Chondrocyte (in vitro differentiated cells): ENCODE measurements around the gene GABBR1. TPM values are rescaled to one million over a fixed set of nuclear protein-coding genes. Genes with fewer than 3 reads are reported as not detected.

Experiments used
- DNase-seq: peaks from one replicate; pipeline ENCODE4 v3.0.0; 2021; ENCODE audit warnings: mixed read lengths, low spot score
- H3K27ac Mint-ChIP-seq: one replicate; pipeline ENCODE4 v1.8.0; 2021; ENCODE audit warnings: mild to moderate bottlenecking, moderate library complexity, mixed read lengths; ENCODE audit not compliant: unreplicated experiment
- H3K27me3 Mint-ChIP-seq: 2 replicates; pipeline ENCODE4 v1.8.0; 2021; ENCODE audit warnings: low read depth, mixed read lengths
- H3K36me3 Mint-ChIP-seq: 2 replicates; pipeline ENCODE4 v1.8.0; 2021; ENCODE audit warnings: low read depth, mixed read lengths
- H3K4me1 Mint-ChIP-seq: 2 replicates; pipeline ENCODE4 v1.8.0; 2021; ENCODE audit warnings: low read depth, mild to moderate bottlenecking, mixed read lengths
- H3K4me3 Mint-ChIP-seq: one replicate; pipeline ENCODE4 v1.8.0; 2021; ENCODE audit warnings: mild to moderate bottlenecking, moderate library complexity, mixed read lengths; ENCODE audit not compliant: unreplicated experiment
- H3K9me3 Mint-ChIP-seq: 2 replicates; pipeline ENCODE4 v1.8.0; 2021; ENCODE audit warnings: low read depth, mixed read lengths
- CTCF ChIP-seq: fragments of 200-600 bp; sonication (generic); IDR thresholded peaks from 2 replicates; pipeline ENCODE4 v1.5.0; 2021; ENCODE audit warnings: antibody characterized with exemption, mild to moderate bottlenecking, moderate library complexity
- total RNA-seq: library from RNA; stranded (reverse); gene quantifications from 3 replicates; pipeline ENCODE4 v1.2.1, GENCODE V29; 2021

Gene GABBR1
- total RNA-seq, 1 donor from 2014 or later: 50.7 TPM

- H3K36me3 Mint-ChIP-seq: no peaks in the 10 kb centered on the region
- H3K4me1 Mint-ChIP-seq: no peaks in the 10 kb centered on the region
- H3K27ac Mint-ChIP-seq: no peak overlapping the region
- peaks cover 20% of the 10 kb centered on the region for H3K27me3 Mint-ChIP-seq
- no peak for DNase-seq
- no peak overlapping the region for H3K4me3 Mint-ChIP-seq
- TF ChIP-seq CTCF: no peak
- H3K9me3 Mint-ChIP-seq: no peaks in the 10 kb centered on the region
Observed at GRCh38 chr6:29591677-29592076, 41.3 kb downstream of the GABBR1 start.

GRCh38 chr6:29590218-29590808 lies 42.7 kb downstream of the GABBR1 start:
- DNase-seq: no peak
- Mint-ChIP-seq H3K27me3 (peaks cover 20% of the 10 kb centered on the region), H3K9me3 (no peaks in the 10 kb centered on the region), H3K27ac (no peak overlapping the region), H3K36me3 (no peaks in the 10 kb centered on the region), H3K4me3 (no peak overlapping the region), H3K4me1 (no peaks in the 10 kb centered on the region)
- no peak for TF ChIP-seq CTCF

GRCh38 chr6:29589423-29590048 lies 43.4 kb downstream of the GABBR1 start:
- TF ChIP-seq CTCF: peak; percentile 94
- H3K36me3 Mint-ChIP-seq: no peaks in the 10 kb centered on the region
- no peaks in the 10 kb centered on the region for H3K4me1 Mint-ChIP-seq
- no peaks in the 10 kb centered on the region for H3K9me3 Mint-ChIP-seq
- peaks cover 20% of the 10 kb centered on the region for H3K27me3 Mint-ChIP-seq
- H3K27ac Mint-ChIP-seq: no peak overlapping the region
- no peak for DNase-seq
- H3K4me3 Mint-ChIP-seq: no peak overlapping the region

- no peaks in the 10 kb centered on the region for H3K36me3 Mint-ChIP-seq
- no peak for DNase-seq
- peaks cover 30% of the 10 kb centered on the region for H3K27me3 Mint-ChIP-seq
- no peaks in the 10 kb centered on the region for H3K9me3 Mint-ChIP-seq
- TF ChIP-seq CTCF: no peak
- H3K4me3 Mint-ChIP-seq: no peak within 1 kb of the TSS
- no peaks in the 10 kb centered on the region for H3K4me1 Mint-ChIP-seq
- H3K27ac Mint-ChIP-seq: no peak within 1 kb of the TSS
Observed at GRCh38 chr6:29584821-29585220, 48.2 kb downstream of the GABBR1 start, which contains the start of gene OR2H2. Gene OR2H2 (plus strand): TSS chr6:29585121. CDS start chr6:29587945, 2,824 bp downstream.

- Mint-ChIP-seq H3K4me3 (no peak overlapping the region), H3K27me3 (peaks cover 29% of the 10 kb centered on the region), H3K27ac (no peak overlapping the region)
Observed at GRCh38 chr6:29577544-29577943, 55.4 kb downstream of the GABBR1 start.

More at GRCh38 chr6:29577544-29577943, 55.4 kb downstream of the GABBR1 start:
- Mint-ChIP-seq H3K9me3 (no peaks in the 10 kb centered on the region), H3K36me3 (no peaks in the 10 kb centered on the region), H3K4me1 (no peaks in the 10 kb centered on the region)
- no peak for TF ChIP-seq CTCF
- no peak for DNase-seq
